HAP-1 (cell line): ENCODE measurements around the gene CCL17.

Experiments used
- DNase-seq, 2 experiments: peaks; one replicate each; pipeline ENCODE4 v3.0.0-alpha.2; 2016 to 2020; ENCODE audit warnings: low spot score in 2 of 2
- H3K27me3 ChIP-seq: fragments of 250-450 bp; sonication (Bioruptor Pico); 2 replicates; pipeline ENCODE4 v1.5.1; 2020; ENCODE audit warnings: low read depth, mild to moderate bottlenecking, moderate library complexity
- H3K36me3 ChIP-seq: fragments of 250-450 bp; sonication (Bioruptor Pico); replicated peaks from 2 replicates; pipeline ENCODE4 v1.5.1; 2020; ENCODE audit warnings: mild to moderate bottlenecking
- H3K4me1 ChIP-seq: fragments of 250-450 bp; sonication (Bioruptor Pico); 2 replicates; pipeline ENCODE4 v1.5.1; 2020; ENCODE audit warnings: mild to moderate bottlenecking
- H3K4me3 ChIP-seq: fragments of 250-450 bp; sonication (Bioruptor Pico); 2 replicates; pipeline ENCODE4 v1.5.1; 2020; ENCODE audit warnings: mild to moderate bottlenecking, moderate library complexity
- H3K9me3 ChIP-seq: fragments of 250-450 bp; sonication (Bioruptor Pico); 2 replicates; pipeline ENCODE4 v1.5.1; 2020; ENCODE audit warnings: mild to moderate bottlenecking, moderate library complexity
- in situ Hi-C: fragments of 300-500 bp; cut with MboI; formaldehyde crosslinking; loops from 3 replicates; pipeline ENCODE4 v1.14.3; 2020; ENCODE audit warnings: low sequenced_read_pairs, inconsistent platforms, mixed read lengths

The CCL17 gene

GRCh38 chr16:57383276-57384247 lies 21.0 kb upstream of the CCL17 start:
- in situ Hi-C loops, result no loop called here
- DNase-seq, result no peak
- no peak overlapping the region for H3K4me3 ChIP-seq
- no peaks in the 10 kb centered on the region for H3K27me3 ChIP-seq
- H3K36me3 ChIP-seq, result no peaks in the 10 kb centered on the region
- no peaks in the 10 kb centered on the region for H3K9me3 ChIP-seq
- H3K4me1 ChIP-seq, result no peaks in the 10 kb centered on the region

GRCh38 chr16:57384248-57385070 lies 20.1 kb upstream of the CCL17 start:
- Histone ChIP-seq H3K4me1 (no peaks in the 10 kb centered on the region), H3K27me3 (no peaks in the 10 kb centered on the region; the same call in 1 of the 2 replicates), H3K4me3 (no peak overlapping the region), H3K9me3 (no peaks in the 10 kb centered on the region), H3K36me3 (no peaks in the 10 kb centered on the region)
- DNase-seq, result no peak
- in situ Hi-C loops, result no loop called here

GRCh38 chr16:57385083-57385482 lies 19.5 kb upstream of the CCL17 start:
- Histone ChIP-seq H3K36me3 (no peaks in the 10 kb centered on the region), H3K9me3 (no peaks in the 10 kb centered on the region), H3K27me3 (peaks cover 5% of the 10 kb centered on the region), H3K4me1 (no peaks in the 10 kb centered on the region), H3K4me3 (no peak overlapping the region)
- in situ Hi-C loops, result no loop called here
- DNase-seq, result no peak

GRCh38 chr16:57386381-57386951 lies 18.1 kb upstream of the CCL17 start:
- Histone ChIP-seq H3K4me1 (no peaks in the 10 kb centered on the region), H3K36me3 (no peaks in the 10 kb centered on the region), H3K4me3 (no peak overlapping the region), H3K27me3 (peaks cover 16% of the 10 kb centered on the region), H3K9me3 (no peaks in the 10 kb centered on the region)
- DNase-seq, result no peak
- in situ Hi-C loops, result no loop called here

- in situ Hi-C loops, result no loop called here
- DNase-seq, result no peak
- Histone ChIP-seq H3K4me3 (no peak overlapping the region), H3K36me3 (no peaks in the 10 kb centered on the region), H3K9me3 (no peaks in the 10 kb centered on the region), H3K27me3 (peaks cover 16% of the 10 kb centered on the region), H3K4me1 (no peaks in the 10 kb centered on the region)
These were observed 16.8 kb upstream of the CCL17 start for GRCh38 chr16:57387598-57388354.

- H3K4me1 ChIP-seq, result no peaks in the 10 kb centered on the region
- H3K36me3 ChIP-seq, result no peaks in the 10 kb centered on the region
- in situ Hi-C loops, result no loop called here
- H3K27me3 ChIP-seq, result peaks cover 16% of the 10 kb centered on the region
- DNase-seq, result no peak
- no peak overlapping the region for H3K4me3 ChIP-seq
- H3K9me3 ChIP-seq, result no peaks in the 10 kb centered on the region
These were observed 16.0 kb upstream of the CCL17 start for GRCh38 chr16:57388359-57389086.

- Histone ChIP-seq H3K36me3 (no peaks in the 10 kb centered on the region), H3K4me1 (no peaks in the 10 kb centered on the region), H3K27me3 (peaks cover 16% of the 10 kb centered on the region), H3K4me3 (no peak overlapping the region), H3K9me3 (no peaks in the 10 kb centered on the region)
- in situ Hi-C loops, result no loop called here
- DNase-seq, result no peak
These were observed 15.5 kb upstream of the CCL17 start for GRCh38 chr16:57389087-57389468.

- no peak for DNase-seq
- Histone ChIP-seq H3K4me1 (no peaks in the 10 kb centered on the region), H3K27me3 (peaks cover 16% of the 10 kb centered on the region), H3K9me3 (no peaks in the 10 kb centered on the region), H3K4me3 (no peak overlapping the region), H3K36me3 (no peaks in the 10 kb centered on the region)
- in situ Hi-C loops, result no loop called here
These were observed 13.8 kb upstream of the CCL17 start for GRCh38 chr16:57390636-57391295.

- Histone ChIP-seq H3K9me3 (no peaks in the 10 kb centered on the region), H3K4me3 (no peak overlapping the region), H3K4me1 (no peaks in the 10 kb centered on the region), H3K27me3 (peaks cover 16% of the 10 kb centered on the region), H3K36me3 (no peaks in the 10 kb centered on the region)
- no peak for DNase-seq
- in situ Hi-C loops, result no loop called here
These were observed 13.3 kb upstream of the CCL17 start for GRCh38 chr16:57391300-57391699.

- Histone ChIP-seq H3K27me3 (peaks cover 16% of the 10 kb centered on the region), H3K4me1 (no peaks in the 10 kb centered on the region), H3K4me3 (no peak overlapping the region), H3K36me3 (no peaks in the 10 kb centered on the region), H3K9me3 (no peaks in the 10 kb centered on the region)
- in situ Hi-C loops, result no loop called here
- no peak for DNase-seq
These were observed 12.9 kb upstream of the CCL17 start for GRCh38 chr16:57391708-57392107.

GRCh38 chr16:57392694-57393093 lies 11.9 kb upstream of the CCL17 start:
- H3K36me3 ChIP-seq, result no peaks in the 10 kb centered on the region
- H3K9me3 ChIP-seq, result no peaks in the 10 kb centered on the region
- H3K4me1 ChIP-seq, result no peaks in the 10 kb centered on the region
- no peak for DNase-seq
- H3K4me3 ChIP-seq, result no peak overlapping the region
- in situ Hi-C loops, result no loop called here
- H3K27me3 ChIP-seq, result peaks cover 16% of the 10 kb centered on the region

- in situ Hi-C loops, result no loop called here
- no peaks in the 10 kb centered on the region for H3K9me3 ChIP-seq
- H3K4me1 ChIP-seq, result no peaks in the 10 kb centered on the region
- DNase-seq, result no peak
- H3K36me3 ChIP-seq, result no peaks in the 10 kb centered on the region
- H3K4me3 ChIP-seq, result no peak overlapping the region
- peaks cover 16% of the 10 kb centered on the region for H3K27me3 ChIP-seq
These were observed 10.1 kb upstream of the CCL17 start for GRCh38 chr16:57394444-57394843.
